ENCODE data around the gene SLC16A1.

DNA sequence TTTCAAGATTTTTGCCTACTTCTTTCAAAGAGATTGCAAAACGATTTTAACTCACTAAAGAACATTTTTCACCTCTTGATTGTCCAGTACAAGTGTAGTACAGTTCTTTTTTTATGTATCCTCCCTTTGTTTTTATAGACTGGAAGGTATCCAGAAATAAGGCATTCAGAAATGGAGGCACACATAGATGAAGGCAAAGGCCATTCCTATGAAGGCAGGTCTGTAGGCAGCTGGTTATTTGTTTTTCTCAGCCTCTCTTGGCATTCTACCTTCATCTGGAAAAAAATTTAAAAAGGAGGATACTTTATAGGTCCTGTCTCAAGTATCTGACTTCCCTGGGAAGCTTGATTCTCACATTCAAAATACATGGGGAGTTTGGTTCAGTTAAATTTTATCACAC lies 18.6 kb upstream of the SLC16A1 start:
- TF ChIP-seq EZH2 (IDR thresholded peaks at IDR 0.05; ENCODE audit: insufficient read depth, poor library complexity, severe bottlenecking) = no peak
- no peak for TF ChIP-seq EZH2phosphoT487 (IDR thresholded peaks at IDR 0.05; ENCODE audit: insufficient read depth, low read depth)

All from GM23248 (cell line).